ENCODE data around the gene SLC35F5.
A peak's percentile ranks its signal among the peaks of the same experiment; 100 is the strongest.

The SLC35F5 gene

GRCh38 chr2:113762377-113763118, 6.1 kb upstream of the SLC35F5 start:
- Histone ChIP-seq H3K9me3 (ENCODE audit: control insufficient read depth, low read length) (no peaks in the 10 kb centered on the region), H3K18ac (ENCODE audit: low read depth in 1 of 2, low read length in 2 of 2) (peak overlapping the region in 1 of 2 experiments; percentile 67), H2BK120ac (ENCODE audit: low read depth, low read length) (peak overlapping the region; percentile 22), H4K91ac (ENCODE audit: low read length) (peak overlapping the region; percentile 44), H3K9ac (ENCODE audit: low read length) (peak overlapping the region; percentile 67), H3K14ac (ENCODE audit: low read length in 2 of 2) (no peak overlapping the region), H2BK15ac (ENCODE audit: low read depth, poor library complexity, severe bottlenecking) (peak overlapping the region; percentile 21), H3K4me1 (ENCODE audit: control insufficient read depth, insufficient read depth, low read depth, low read length) (peaks cover 3% of the 10 kb centered on the region), H3K27ac (ENCODE audit: low read length, poor library complexity, severe bottlenecking) (peak overlapping the region; percentile 89), H2BK12ac (ENCODE audit: low read length in 2 of 2) (peak overlapping the region; percentile 75 to 97), H3K4ac (ENCODE audit: low read depth in 1 of 2, low read length in 2 of 2) (no peak overlapping the region), H2BK5ac (ENCODE audit: low read depth, low read length, poor library complexity, severe bottlenecking) (peak overlapping the region; percentile 91), H3K79me1 (replicated peaks; ENCODE audit: low read length, poor library complexity, severe bottlenecking) (no peaks in the 10 kb centered on the region), H2AFZ (ENCODE audit: low read depth, low read length) (no peak overlapping the region), H4K8ac (ENCODE audit: low read length) (no peak overlapping the region), H3K23ac (ENCODE audit: low read length in 2 of 2) (no peak overlapping the region), H3K4me3 (ENCODE audit: insufficient read depth in 1 of 2, low read depth in 1 of 2, low read length in 2 of 2) (peak overlapping the region in 1 of 2 experiments; percentile 28), H3K36me3 (ENCODE audit: control insufficient read depth in 1 of 2, insufficient read depth in 2 of 2, low read depth in 1 of 2, low read length in 2 of 2) (no peaks in the 10 kb centered on the region), H2AK5ac (ENCODE audit: low read length, severe bottlenecking) (peak overlapping the region; percentile 94), H3K4me2 (ENCODE audit: low read length, poor library complexity, severe bottlenecking) (no peak overlapping the region), H3K27me3 (ENCODE audit: control insufficient read depth in 1 of 2, insufficient read depth in 1 of 2, low read length in 2 of 2) (no peaks in the 10 kb centered on the region)
- DNase-seq: peak; percentile 61
- 0% methylated on average over 1 of the region's 3 CpGs for WGBS

GRCh38 chr2:113760400-113760799, 4.0 kb upstream of the SLC35F5 start:
- H2AFZ ChIP-seq (ENCODE audit: low read depth, low read length): no peak overlapping the region
- H3K14ac ChIP-seq (ENCODE audit: low read length in 2 of 2): no peak overlapping the region
- H3K4me2 ChIP-seq (ENCODE audit: low read length, poor library complexity, severe bottlenecking): no peak overlapping the region
- no peaks in the 10 kb centered on the region for H3K9me3 ChIP-seq (ENCODE audit: control insufficient read depth, low read length)
- no peaks in the 10 kb centered on the region for H3K36me3 ChIP-seq (ENCODE audit: control insufficient read depth in 1 of 2, insufficient read depth in 2 of 2, low read depth in 1 of 2, low read length in 2 of 2)
- H4K8ac ChIP-seq (ENCODE audit: low read length): no peak overlapping the region
- H2BK5ac ChIP-seq (ENCODE audit: low read depth, low read length, poor library complexity, severe bottlenecking): no peak overlapping the region
- H3K27ac ChIP-seq (ENCODE audit: low read length, poor library complexity, severe bottlenecking): no peak overlapping the region
- DNase-seq: peak; percentile 25
- peak overlapping the region; percentile 20 for H2AK5ac ChIP-seq (ENCODE audit: low read length, severe bottlenecking)
- H3K27me3 ChIP-seq (ENCODE audit: control insufficient read depth in 1 of 2, insufficient read depth in 1 of 2, low read length in 2 of 2): no peaks in the 10 kb centered on the region
- H2BK12ac ChIP-seq (ENCODE audit: low read length in 2 of 2): no peak overlapping the region
- WGBS: 82% methylated on average over 1 of the region's 1 CpG
- H3K79me1 ChIP-seq (replicated peaks; ENCODE audit: low read length, poor library complexity, severe bottlenecking): no peaks in the 10 kb centered on the region
- no peak overlapping the region for H2BK120ac ChIP-seq (ENCODE audit: low read depth, low read length)
- H2BK15ac ChIP-seq (ENCODE audit: low read depth, poor library complexity, severe bottlenecking): no peak overlapping the region
- H3K4me3 ChIP-seq (ENCODE audit: insufficient read depth in 1 of 2, low read depth in 1 of 2, low read length in 2 of 2): no peak overlapping the region
- no peak overlapping the region for H3K18ac ChIP-seq (ENCODE audit: low read depth in 1 of 2, low read length in 2 of 2)
- no peak overlapping the region for H3K23ac ChIP-seq (ENCODE audit: low read length in 2 of 2)
- H3K4ac ChIP-seq (ENCODE audit: low read depth in 1 of 2, low read length in 2 of 2): no peak overlapping the region
- H3K9ac ChIP-seq (ENCODE audit: low read length): no peak overlapping the region
- no peak overlapping the region for H4K91ac ChIP-seq (ENCODE audit: low read length)
- H3K4me1 ChIP-seq (ENCODE audit: control insufficient read depth, insufficient read depth, low read depth, low read length): peaks cover 3% of the 10 kb centered on the region

GRCh38 chr2:113757138-113757657, 756 bp upstream of the SLC35F5 start:
- no peak overlapping the region for H2BK12ac ChIP-seq (ENCODE audit: low read length in 2 of 2)

DNA sequence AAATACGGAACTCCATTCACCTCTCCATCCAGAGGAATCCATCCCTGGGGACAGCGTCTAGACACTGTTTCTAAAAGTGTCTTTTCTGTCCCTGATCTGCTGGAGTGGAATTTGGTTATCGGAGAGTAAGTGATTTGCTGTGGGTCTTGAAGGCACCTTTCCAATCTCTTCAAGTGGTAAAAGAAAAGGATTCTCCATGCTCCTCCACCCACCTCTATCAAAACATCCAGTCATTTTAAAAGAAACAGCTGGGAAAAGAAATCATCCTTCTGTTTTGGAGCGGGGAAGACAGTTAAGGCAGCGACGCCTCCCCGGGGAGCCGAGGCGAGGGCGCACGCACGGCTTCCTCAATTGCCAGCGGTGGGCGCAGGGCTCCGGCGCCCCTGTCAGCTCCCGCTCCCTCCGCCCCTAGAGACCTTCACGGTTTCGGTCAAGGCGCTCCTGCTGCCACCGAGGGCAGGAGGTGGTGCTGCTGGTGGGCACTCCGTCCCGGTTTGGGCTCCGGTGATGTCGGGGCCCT, 547 bp downstream of the SLC35F5 start:
- H3K4me2 ChIP-seq (ENCODE audit: low read length, poor library complexity, severe bottlenecking): peak overlapping the region; percentile 63
- H3K14ac ChIP-seq (ENCODE audit: low read length in 2 of 2): peak overlapping the region in 1 of 2 experiments; percentile 94
- peak overlapping the region; percentile 99 for H4K91ac ChIP-seq (ENCODE audit: low read length)
- DNase-seq: peak; percentile 52
- whole genome bisulfite sequencing: 1% methylated on average over 19 of the region's 26 CpGs
- no peaks in the 10 kb centered on the region for H3K79me1 ChIP-seq (replicated peaks; ENCODE audit: low read length, poor library complexity, severe bottlenecking)
- H3K9ac ChIP-seq (ENCODE audit: low read length): peak overlapping the region; percentile 92
- H3K27me3 ChIP-seq (ENCODE audit: control insufficient read depth in 1 of 2, insufficient read depth in 1 of 2, low read length in 2 of 2): no peaks in the 10 kb centered on the region
- peak overlapping the region; percentile 98 to 99 for H3K18ac ChIP-seq (ENCODE audit: low read depth in 1 of 2, low read length in 2 of 2)
- H2BK12ac ChIP-seq (ENCODE audit: low read length in 2 of 2): peak overlapping the region; percentile 7 to 89
- H3K27ac ChIP-seq (ENCODE audit: low read length, poor library complexity, severe bottlenecking): peak overlapping the region; percentile 85
- peaks cover 5 to 31% of the 10 kb centered on the region in 2 experiments for H3K36me3 ChIP-seq (ENCODE audit: control insufficient read depth in 1 of 2, insufficient read depth in 2 of 2, low read depth in 1 of 2, low read length in 2 of 2)
- peak overlapping the region; percentile 95 for H4K8ac ChIP-seq (ENCODE audit: low read length)
- peak overlapping the region; percentile 78 for H2BK5ac ChIP-seq (ENCODE audit: low read depth, low read length, poor library complexity, severe bottlenecking)
- peaks cover 1% of the 10 kb centered on the region for H3K4me1 ChIP-seq (ENCODE audit: control insufficient read depth, insufficient read depth, low read depth, low read length)
- H2BK120ac ChIP-seq (ENCODE audit: low read depth, low read length): peak overlapping the region; percentile 52
- H3K4ac ChIP-seq (ENCODE audit: low read depth in 1 of 2, low read length in 2 of 2): peak overlapping the region; percentile 80 to 83
- peak overlapping the region; percentile 95 for H2BK15ac ChIP-seq (ENCODE audit: low read depth, poor library complexity, severe bottlenecking)
- no peak overlapping the region for H2AK5ac ChIP-seq (ENCODE audit: low read length, severe bottlenecking)
- peak overlapping the region in 1 of 2 experiments; percentile 81 for H3K23ac ChIP-seq (ENCODE audit: low read length in 2 of 2)
- peak overlapping the region; percentile 99 for H2AFZ ChIP-seq (ENCODE audit: low read depth, low read length)
- H3K9me3 ChIP-seq (ENCODE audit: control insufficient read depth, low read length): no peaks in the 10 kb centered on the region
- H3K4me3 ChIP-seq (ENCODE audit: insufficient read depth in 1 of 2, low read depth in 1 of 2, low read length in 2 of 2): peak overlapping the region; percentile 83 to 98

More at GRCh38 chr2:113757138-113757657, 756 bp upstream of the SLC35F5 start:
- H3K9me3 ChIP-seq (ENCODE audit: control insufficient read depth, low read length): no peaks in the 10 kb centered on the region
- no peak overlapping the region for H2AK5ac ChIP-seq (ENCODE audit: low read length, severe bottlenecking)
- no peak overlapping the region for H2BK120ac ChIP-seq (ENCODE audit: low read depth, low read length)
- no peak overlapping the region for H4K91ac ChIP-seq (ENCODE audit: low read length)
- no peak overlapping the region for H2AFZ ChIP-seq (ENCODE audit: low read depth, low read length)
- H3K4me2 ChIP-seq (ENCODE audit: low read length, poor library complexity, severe bottlenecking): peak overlapping the region; percentile 43
- DNase-seq: no peak
- H3K14ac ChIP-seq (ENCODE audit: low read length in 2 of 2): no peak overlapping the region
- peaks cover 1% of the 10 kb centered on the region for H3K4me1 ChIP-seq (ENCODE audit: control insufficient read depth, insufficient read depth, low read depth, low read length)
- no peak overlapping the region for H4K8ac ChIP-seq (ENCODE audit: low read length)
- WGBS: 25% methylated on average over 12 of the region's 17 CpGs
- H2BK15ac ChIP-seq (ENCODE audit: low read depth, poor library complexity, severe bottlenecking): no peak overlapping the region
- H3K23ac ChIP-seq (ENCODE audit: low read length in 2 of 2): no peak overlapping the region
- peak overlapping the region; percentile 69 for H3K27ac ChIP-seq (ENCODE audit: low read length, poor library complexity, severe bottlenecking)
- peak overlapping the region in 1 of 2 experiments; percentile 42 for H3K4ac ChIP-seq (ENCODE audit: low read depth in 1 of 2, low read length in 2 of 2)
- H3K4me3 ChIP-seq (ENCODE audit: insufficient read depth in 1 of 2, low read depth in 1 of 2, low read length in 2 of 2): peak overlapping the region in 1 of 2 experiments; percentile 83
- no peak overlapping the region for H3K18ac ChIP-seq (ENCODE audit: low read depth in 1 of 2, low read length in 2 of 2)
- no peak overlapping the region for H2BK5ac ChIP-seq (ENCODE audit: low read depth, low read length, poor library complexity, severe bottlenecking)
- H3K27me3 ChIP-seq (ENCODE audit: control insufficient read depth in 1 of 2, insufficient read depth in 1 of 2, low read length in 2 of 2): no peaks in the 10 kb centered on the region
- H3K9ac ChIP-seq (ENCODE audit: low read length): peak overlapping the region; percentile 92
- no peaks in the 10 kb centered on the region for H3K79me1 ChIP-seq (replicated peaks; ENCODE audit: low read length, poor library complexity, severe bottlenecking)
- H3K36me3 ChIP-seq (ENCODE audit: control insufficient read depth in 1 of 2, insufficient read depth in 2 of 2, low read depth in 1 of 2, low read length in 2 of 2): peaks cover 0 to 20% of the 10 kb centered on the region in 2 experiments

Measured in mesenchymal stem cell (in vitro differentiated cells and primary cell).